ENCODE measurements around the gene OR1I1.

OR1I1 gene

DNA sequence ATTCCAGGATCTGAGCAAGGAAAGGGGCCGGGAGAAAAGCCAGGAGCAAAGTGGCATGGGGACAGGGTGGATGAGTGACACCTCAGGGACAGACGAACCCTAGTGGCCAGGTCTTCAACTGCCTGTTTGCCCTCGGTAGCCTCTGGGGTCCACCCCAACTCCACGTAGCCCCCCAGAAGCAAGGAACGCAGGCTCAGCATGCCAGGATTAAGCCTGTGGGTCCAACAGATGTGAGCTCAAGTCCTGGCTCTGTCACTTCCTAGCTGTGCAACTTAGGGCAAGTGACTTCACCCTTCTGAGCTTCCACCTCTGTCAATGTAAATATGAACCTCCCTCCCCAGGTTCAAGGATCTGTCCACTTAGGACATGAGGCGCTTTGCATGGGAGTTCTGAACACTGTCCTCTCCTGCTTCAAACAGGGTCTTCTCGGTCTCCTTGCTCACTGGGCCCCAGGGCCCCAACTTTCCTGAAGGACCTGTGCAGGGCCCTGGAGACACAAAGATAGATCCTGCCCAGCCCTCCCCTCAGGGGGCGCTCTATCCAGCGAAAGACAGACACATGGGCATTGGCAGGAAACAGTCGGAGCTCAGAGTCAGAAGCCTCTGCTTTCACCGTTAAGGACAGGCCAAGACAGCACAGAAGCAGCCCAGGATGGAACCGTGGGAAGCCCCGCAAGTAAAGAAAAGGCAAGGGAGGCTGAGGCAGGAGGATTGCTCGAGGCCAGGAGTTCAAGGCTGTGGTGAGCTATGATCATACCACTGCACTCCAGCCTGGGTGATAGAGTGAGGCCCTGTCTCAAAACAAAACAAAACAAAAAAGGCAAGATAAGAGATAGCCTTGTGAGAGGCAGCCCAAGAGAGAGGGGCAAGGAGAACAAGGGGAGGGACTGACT is 38.4 kb downstream of the OR1I1 start:
- H3K36me3 Mint-ChIP-seq (ENCODE audit: low read depth) = peaks cover 42% of the 10 kb centered on the region
- H3K4me1 Mint-ChIP-seq = peaks cover 9% of the 10 kb centered on the region
- no peaks in the 10 kb centered on the region for H3K9me3 Mint-ChIP-seq
- no peak overlapping the region for H3K27ac Mint-ChIP-seq
- DNase-seq = no peak
- H3K4me3 Mint-ChIP-seq = no peak overlapping the region
- peaks cover 2% of the 10 kb centered on the region for H3K27me3 Mint-ChIP-seq
- ATAC-seq = no peak

DNA sequence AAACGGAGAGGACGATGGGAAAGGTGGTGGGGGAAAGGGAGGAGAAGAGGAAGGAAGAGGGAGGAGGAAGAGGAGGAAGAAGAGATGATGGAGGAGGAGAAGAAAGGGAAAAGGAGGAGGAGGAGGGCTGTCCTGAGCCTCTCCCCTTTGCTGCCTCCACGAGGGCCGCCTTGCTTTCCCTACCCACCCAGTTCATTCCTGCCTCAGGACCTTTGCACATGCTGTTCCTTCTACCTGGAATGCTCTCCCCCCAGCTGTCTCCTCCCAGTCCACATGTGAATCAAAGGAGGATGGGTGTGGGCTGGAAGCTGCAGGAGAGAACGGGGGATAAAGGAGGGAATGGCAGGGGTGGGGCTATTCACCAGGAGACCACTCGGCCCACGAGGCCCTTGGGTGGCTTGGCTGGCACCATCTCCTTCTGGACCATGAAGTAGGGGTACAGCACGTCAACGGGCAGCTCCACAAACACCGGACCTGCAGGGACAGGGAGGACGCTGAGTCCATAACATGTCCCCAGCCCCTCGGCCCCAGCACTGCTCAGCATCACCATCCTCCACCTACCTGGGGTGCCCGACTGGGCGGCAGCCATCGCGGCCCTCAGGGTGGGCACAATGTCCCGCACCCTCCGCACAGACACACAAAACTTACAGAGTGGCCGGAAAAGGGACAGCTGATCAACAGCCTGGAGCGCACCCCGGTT is 40.5 kb downstream of the OR1I1 start:
- no peak overlapping the region for H3K4me3 Mint-ChIP-seq
- H3K9me3 Mint-ChIP-seq = no peaks in the 10 kb centered on the region
- no peak for ATAC-seq
- no peak overlapping the region for H3K27ac Mint-ChIP-seq
- peaks cover 6% of the 10 kb centered on the region for H3K27me3 Mint-ChIP-seq
- no peak for DNase-seq
- peaks cover 40% of the 10 kb centered on the region for H3K36me3 Mint-ChIP-seq (ENCODE audit: low read depth)
- peaks cover 18% of the 10 kb centered on the region for H3K4me1 Mint-ChIP-seq

DNA sequence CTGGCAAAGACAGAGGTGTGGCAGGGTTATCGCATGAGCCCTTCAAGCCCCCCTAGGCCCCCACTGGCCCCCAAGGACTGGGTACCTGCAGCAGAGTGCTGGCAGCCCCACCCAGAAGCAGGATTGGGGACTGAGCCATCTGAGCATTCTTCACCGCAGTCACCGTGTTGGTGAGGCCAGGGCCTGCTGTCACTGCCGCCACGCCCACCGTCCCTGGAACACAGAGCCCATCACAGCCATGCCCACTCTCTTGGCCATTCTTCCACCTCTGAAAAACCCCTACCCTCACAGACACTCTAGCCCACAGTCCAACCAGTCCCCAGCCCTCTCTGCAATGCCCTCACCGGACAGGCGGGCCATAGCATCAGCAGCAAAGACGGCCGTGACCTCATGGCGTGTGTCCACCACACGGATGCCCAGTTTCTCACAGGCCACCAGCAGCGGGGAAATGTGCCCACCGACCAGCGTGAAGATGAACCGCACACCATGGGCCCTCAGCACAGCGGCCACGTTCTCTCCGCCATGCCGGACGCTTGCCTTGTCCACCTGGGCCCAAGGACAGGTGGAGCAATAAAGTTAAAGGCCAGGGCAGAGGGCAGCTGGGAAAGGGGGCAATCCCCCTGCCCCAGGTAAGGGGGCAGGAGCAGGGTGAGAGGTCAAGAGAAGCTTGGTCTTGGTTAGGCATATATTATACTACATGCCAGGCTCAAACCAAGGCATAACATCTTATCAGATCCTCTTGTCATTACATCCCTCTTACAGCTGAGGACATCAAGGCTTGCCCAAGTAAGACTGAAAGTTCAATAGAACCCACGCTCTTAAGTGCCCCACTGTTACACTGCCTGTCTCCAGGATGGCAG is 41.2 kb downstream of the OR1I1 start:
- Mint-ChIP-seq H3K36me3 (ENCODE audit: low read depth) (peaks cover 35% of the 10 kb centered on the region), H3K9me3 (no peaks in the 10 kb centered on the region), H3K27ac (no peak overlapping the region), H3K4me1 (peaks cover 18% of the 10 kb centered on the region), H3K4me3 (peak overlapping the region; percentile 93), H3K27me3 (peaks cover 6% of the 10 kb centered on the region)
- ATAC-seq (no peak), DNase-seq (no peak)

DNA sequence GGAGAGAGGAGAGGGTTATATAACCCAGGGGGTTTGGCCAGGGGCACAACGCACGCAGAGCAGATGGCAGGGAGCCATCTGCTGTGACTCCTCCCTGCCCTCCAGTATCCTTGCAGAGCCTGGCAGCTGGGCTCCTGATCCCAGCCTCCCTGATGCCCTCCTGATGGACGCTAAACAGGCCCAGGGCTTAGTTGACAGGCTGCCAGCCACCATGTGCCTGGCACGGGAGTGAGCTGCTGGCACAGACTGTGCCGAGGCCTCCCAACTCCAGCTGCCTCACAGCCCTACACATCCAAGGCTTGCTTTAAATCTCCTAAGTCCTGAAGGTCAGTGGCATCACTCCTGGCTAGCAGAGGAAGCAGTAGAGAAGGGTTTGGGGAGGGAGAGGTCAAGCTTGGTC is 41.9 kb downstream of the OR1I1 start:
- peak overlapping the region; percentile 93 for H3K4me3 Mint-ChIP-seq
- peaks cover 28% of the 10 kb centered on the region for H3K36me3 Mint-ChIP-seq (ENCODE audit: low read depth)
- no peak for ATAC-seq
- H3K27ac Mint-ChIP-seq = peak overlapping the region; percentile 97
- DNase-seq = no peak
- H3K27me3 Mint-ChIP-seq = peaks cover 6% of the 10 kb centered on the region
- peaks cover 19% of the 10 kb centered on the region for H3K4me1 Mint-ChIP-seq
- H3K9me3 Mint-ChIP-seq = no peaks in the 10 kb centered on the region

DNA sequence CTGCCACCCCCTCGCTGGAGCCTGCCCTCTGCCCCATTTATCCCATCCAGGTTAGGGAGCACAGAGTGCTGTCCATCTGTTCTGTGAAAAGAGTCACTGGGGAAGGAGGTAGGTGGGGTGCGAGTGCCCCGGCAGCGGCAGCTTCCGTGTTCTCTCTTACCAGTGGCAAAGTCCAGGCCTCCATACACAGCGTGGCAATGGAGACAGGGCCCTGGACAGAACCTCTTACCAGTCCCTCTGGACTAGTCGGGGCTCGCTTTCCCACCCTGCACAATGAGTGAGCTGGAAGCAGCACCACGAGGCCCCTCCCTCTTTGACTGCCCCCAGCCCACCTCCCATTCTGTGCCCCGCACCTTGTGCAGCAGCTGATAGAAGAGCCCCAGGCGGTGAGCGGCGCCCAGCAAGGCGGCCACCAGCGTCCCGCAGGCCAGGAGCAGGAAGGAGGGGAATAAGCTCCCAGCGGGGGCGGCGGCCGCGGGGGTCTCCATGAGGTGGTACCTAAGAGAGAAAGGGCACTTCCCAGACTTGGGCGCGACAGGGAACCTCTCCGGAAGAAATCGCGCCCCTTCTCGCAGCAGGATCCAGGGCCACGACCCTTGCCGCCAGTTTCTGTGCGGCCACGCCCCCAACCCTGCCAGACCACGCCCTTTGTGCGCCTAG is 42.7 kb downstream of the OR1I1 start:
- H3K4me1 Mint-ChIP-seq = peaks cover 26% of the 10 kb centered on the region
- DNase-seq (no peak), ATAC-seq (no peak)
- H3K4me3 Mint-ChIP-seq = peak overlapping the region; percentile 93
- H3K36me3 Mint-ChIP-seq (ENCODE audit: low read depth) = peaks cover 22% of the 10 kb centered on the region
- no peaks in the 10 kb centered on the region for H3K9me3 Mint-ChIP-seq
- peak overlapping the region; percentile 97 for H3K27ac Mint-ChIP-seq
- H3K27me3 Mint-ChIP-seq = peaks cover 6% of the 10 kb centered on the region

DNA sequence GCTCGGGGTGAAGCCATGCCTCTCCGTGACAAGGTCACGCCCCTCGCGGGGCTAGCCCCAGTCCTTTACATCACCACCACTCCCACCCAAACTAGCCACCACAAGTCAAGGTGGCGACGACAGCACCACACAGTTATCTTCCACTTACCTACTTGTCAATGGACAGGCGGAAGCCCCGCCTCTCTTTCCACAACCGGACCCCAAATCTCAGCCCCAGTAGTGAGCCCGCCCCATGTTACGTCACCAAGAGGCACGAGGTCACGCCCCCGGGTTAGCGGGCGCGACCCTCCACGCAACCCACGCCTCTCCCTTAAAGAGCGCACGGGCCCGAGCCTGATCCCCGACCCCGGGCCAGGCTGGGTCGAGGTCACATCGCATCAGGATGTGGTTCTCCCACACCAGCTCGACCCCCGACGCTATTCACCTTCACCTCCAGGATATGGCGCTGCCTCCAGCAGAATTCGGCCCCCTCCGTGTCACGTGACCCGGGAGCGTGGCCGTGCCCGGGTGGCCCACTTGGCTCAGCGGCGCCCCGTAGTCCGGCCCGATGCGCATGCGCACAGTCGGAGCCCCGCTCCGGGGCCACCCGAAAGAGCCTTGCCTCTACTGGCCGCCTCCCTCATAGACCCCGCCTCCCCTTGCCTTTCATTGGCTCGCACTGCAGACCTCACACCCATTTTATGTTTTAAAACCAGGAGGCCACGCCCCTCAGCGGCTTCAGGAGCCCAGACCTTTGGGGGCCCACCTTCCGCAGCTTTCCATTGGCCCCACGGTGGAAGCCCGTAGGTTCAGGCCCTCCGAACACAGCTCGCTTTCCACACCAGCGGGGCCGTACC is 43.4 kb downstream of the OR1I1 start:
- H3K4me1 Mint-ChIP-seq = peaks cover 34% of the 10 kb centered on the region
- peak overlapping the region; percentile 97 for H3K27ac Mint-ChIP-seq
- H3K4me3 Mint-ChIP-seq = peak overlapping the region; percentile 93
- peak; percentile 99 for DNase-seq
- no peaks in the 10 kb centered on the region for H3K9me3 Mint-ChIP-seq
- peaks cover 17% of the 10 kb centered on the region for H3K36me3 Mint-ChIP-seq (ENCODE audit: low read depth)
- peak; percentile 90 for ATAC-seq
- peaks cover 6% of the 10 kb centered on the region for H3K27me3 Mint-ChIP-seq

DNA sequence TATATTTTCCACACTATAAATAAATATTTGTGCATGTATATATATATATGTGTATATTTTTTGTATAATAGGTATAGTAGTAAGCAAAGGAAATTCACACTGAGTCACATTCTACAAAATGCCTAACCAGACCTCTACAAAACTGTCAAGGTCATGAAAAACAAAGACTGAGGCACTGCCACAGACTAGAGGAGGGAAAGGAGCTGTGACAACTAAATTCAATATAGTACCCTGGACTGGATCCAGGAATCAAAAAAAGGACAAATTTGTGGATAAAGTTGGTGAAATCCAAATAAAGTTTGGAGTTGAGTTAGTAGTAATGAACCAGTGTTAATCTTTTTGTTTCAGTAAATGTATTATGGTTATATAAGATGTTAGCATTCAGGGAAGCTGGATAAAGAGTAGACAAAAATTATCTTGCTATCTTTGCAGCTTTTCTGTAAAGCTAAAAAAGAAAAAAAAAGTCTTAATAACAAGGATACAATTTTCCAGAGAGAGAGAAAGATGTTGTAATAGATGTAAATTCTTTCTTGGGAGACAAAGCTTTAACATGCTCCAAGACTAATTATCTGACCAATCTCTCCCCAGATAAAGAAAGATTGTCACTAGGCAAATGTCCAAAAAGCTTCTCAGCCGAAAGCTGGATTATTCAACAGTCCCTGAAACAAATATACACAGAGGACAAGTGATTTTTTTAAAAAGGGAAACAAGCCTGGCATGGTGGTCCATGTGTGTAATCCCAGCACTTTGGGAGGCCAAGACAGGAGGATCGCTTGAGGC is 44.3 kb downstream of the OR1I1 start:
- Mint-ChIP-seq H3K4me3 (peak overlapping the region; percentile 93), H3K27ac (peak overlapping the region; percentile 97), H3K9me3 (no peaks in the 10 kb centered on the region)

DNA sequence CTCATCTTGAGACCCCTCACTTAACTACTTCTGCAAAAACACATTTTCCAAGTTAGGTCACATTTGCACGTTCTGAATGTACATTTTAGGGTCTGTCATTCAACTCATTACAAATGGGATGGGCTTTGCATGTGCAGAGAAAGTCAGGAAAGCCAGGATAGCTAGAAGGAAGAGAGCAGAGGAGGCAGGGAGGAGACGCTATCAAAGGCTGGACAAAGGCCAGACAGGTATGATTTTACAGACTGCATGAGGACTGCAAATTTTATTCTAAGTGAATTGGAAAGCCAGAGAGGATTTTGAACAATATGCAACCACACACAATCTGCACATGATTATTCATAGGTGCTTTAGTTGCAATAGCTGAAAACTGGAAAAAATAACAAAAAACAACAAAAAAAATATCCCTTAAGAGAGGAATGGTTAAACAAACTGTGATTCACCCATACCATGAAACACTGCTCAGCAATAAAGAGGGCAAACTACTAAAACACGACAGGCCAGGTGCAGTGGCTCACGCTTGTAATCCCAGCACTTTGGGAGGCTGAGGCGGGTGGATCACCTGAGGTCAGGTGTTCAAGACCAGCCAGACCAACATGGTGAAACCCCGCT is 46.3 kb downstream of the OR1I1 start:
- Mint-ChIP-seq H3K27ac (no peak overlapping the region), H3K4me3 (no peak overlapping the region), H3K27me3 (peaks cover 6% of the 10 kb centered on the region), H3K4me1 (peaks cover 36% of the 10 kb centered on the region), H3K9me3 (no peaks in the 10 kb centered on the region), H3K36me3 (ENCODE audit: low read depth) (peaks cover 5% of the 10 kb centered on the region)
- DNase-seq (no peak), ATAC-seq (no peak)

More for the DNA sequence above, 44.3 kb downstream of the OR1I1 start:
- no peak for ATAC-seq
- no peak for DNase-seq
- Mint-ChIP-seq H3K36me3 (ENCODE audit: low read depth) (peaks cover 12% of the 10 kb centered on the region), H3K4me1 (peaks cover 36% of the 10 kb centered on the region), H3K27me3 (peaks cover 6% of the 10 kb centered on the region)

DNA sequence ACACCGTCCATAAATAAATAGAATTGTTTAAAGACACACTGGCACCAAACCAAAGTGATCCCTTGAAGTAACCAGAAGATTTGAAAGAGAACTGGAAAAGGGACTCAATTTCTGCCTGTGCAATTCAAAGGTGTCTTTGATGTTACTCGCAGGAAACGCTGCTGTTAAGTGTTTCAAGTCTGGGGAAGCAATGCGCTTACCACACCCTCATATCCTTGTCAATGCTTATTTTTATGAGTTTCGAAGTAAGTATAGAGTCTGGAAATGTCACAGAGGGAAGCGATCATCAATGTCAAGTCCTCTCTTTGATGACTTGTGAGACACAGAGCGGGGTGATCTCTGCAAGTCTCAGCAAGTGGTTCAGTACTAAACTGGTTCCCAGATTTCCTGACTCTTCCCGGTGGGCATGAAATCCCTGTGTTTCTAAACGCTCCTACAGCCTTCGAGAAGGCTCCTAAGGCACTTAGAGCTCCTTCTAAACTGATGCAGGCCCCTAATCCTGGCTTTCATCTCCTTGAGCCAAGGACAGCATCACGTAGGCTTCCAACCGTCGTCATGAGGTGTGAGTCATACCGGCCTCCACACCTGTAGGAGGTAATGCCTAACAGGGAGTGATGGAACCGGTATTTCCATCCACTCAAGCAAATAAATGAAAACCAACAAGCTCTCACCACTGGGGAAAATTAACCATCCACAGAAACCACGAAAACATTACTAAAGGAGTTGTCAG is 48.0 kb downstream of the OR1I1 start:
- H3K4me3 Mint-ChIP-seq = peak overlapping the region; percentile 2
- no peaks in the 10 kb centered on the region for H3K9me3 Mint-ChIP-seq
- ATAC-seq = peak; percentile 14
- peaks cover 5% of the 10 kb centered on the region for H3K36me3 Mint-ChIP-seq (ENCODE audit: low read depth)
- H3K27me3 Mint-ChIP-seq = peaks cover 6% of the 10 kb centered on the region
- peak overlapping the region; percentile 86 for H3K27ac Mint-ChIP-seq
- peak; percentile 40 for DNase-seq
- H3K4me1 Mint-ChIP-seq = peaks cover 30% of the 10 kb centered on the region

DNA sequence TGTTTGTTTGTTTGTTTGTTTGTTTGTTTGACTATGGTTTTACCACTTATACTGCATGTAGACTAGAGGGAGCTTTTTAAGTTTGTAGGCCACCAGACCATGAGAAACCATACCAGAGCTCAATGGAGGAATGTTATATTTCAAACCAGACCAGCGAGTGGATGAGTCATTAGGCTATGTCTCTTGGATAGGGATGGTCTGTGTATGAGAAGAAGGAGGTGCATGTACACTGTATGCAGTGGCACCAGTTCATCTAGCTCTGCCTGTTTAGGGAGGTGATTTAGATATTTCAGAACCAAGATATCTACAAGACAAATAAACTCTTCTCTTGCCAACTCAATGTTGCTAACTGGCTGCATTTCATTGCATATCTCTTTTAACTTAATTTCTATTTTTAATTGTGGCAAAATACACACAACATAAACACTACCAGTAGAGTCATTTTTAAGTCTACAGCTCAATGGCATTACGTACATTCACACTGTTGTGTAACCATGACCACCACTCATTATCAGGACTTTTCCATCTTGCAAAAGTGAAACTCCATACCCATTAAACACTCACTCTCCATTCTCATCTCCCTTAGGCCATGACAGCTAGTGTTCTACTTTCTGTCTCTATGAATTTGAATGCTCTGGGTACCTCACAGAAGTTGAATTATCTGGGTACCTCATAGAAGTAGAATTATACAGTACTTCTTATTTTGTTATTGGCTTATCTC is 54.4 kb downstream of the OR1I1 start:
- no peaks in the 10 kb centered on the region for H3K36me3 Mint-ChIP-seq (ENCODE audit: low read depth)
- H3K4me1 Mint-ChIP-seq = peaks cover 4% of the 10 kb centered on the region
- no peak for DNase-seq
- no peak overlapping the region for H3K4me3 Mint-ChIP-seq
- H3K27ac Mint-ChIP-seq = no peak overlapping the region
- no peaks in the 10 kb centered on the region for H3K27me3 Mint-ChIP-seq
- H3K9me3 Mint-ChIP-seq = peaks cover 10% of the 10 kb centered on the region
- ATAC-seq = peak; percentile 63

DNA sequence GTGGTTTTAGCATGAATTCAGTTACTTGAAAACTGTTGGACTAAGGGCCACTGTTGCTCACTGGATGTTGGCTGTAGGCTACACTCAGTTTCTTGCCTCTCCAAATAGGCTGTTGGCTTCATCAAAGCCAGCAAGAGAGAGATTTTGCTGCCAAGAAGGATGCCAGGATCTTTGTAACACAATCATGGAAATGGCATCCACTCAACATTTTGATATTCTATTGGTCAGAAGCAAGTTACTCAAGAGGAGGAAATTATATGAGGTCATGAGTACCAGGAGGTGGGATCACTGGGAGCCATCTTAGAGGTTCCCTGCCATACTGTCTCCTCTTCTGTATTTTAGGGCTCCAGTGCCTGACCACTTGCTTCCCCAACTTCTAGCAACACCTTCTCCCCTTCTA is 55.8 kb downstream of the OR1I1 start:
- no peak for ATAC-seq
- Mint-ChIP-seq H3K4me1 (peaks cover 4% of the 10 kb centered on the region), H3K27ac (no peak overlapping the region), H3K36me3 (ENCODE audit: low read depth) (no peaks in the 10 kb centered on the region), H3K27me3 (no peaks in the 10 kb centered on the region), H3K4me3 (no peak overlapping the region), H3K9me3 (peaks cover 10% of the 10 kb centered on the region)
- no peak for DNase-seq
